Type B pancreatic cell (in vitro differentiated cells): ENCODE data around the gene RTN4IP1. TPM values are rescaled to one million over a fixed set of nuclear protein-coding genes. Genes with fewer than 3 reads are reported as not detected.

Experiments used
- DNase-seq: peaks from one replicate; pipeline ENCODE4 v3.0.0; 2021; ENCODE audit warnings: mixed read lengths; ENCODE audit not compliant: unreplicated experiment; ENCODE audit errors: extremely low spot score
- H3K27ac Mint-ChIP-seq: 2 replicates; pipeline ENCODE4 v1.8.0; 2021; ENCODE audit warnings: mild to moderate bottlenecking, mixed read lengths
- H3K27me3 Mint-ChIP-seq: 2 replicates; pipeline ENCODE4 v1.8.0; 2021; ENCODE audit warnings: mixed read lengths
- H3K36me3 Mint-ChIP-seq: 2 replicates; pipeline ENCODE4 v1.8.0; 2021; ENCODE audit warnings: mixed read lengths
- H3K4me1 Mint-ChIP-seq: one replicate; pipeline ENCODE4 v1.8.0; 2021; ENCODE audit warnings: mixed read lengths; ENCODE audit not compliant: unreplicated experiment
- H3K4me3 Mint-ChIP-seq: 2 replicates; pipeline ENCODE4 v1.8.0; 2021; ENCODE audit warnings: mild to moderate bottlenecking, mixed read lengths
- H3K9me3 Mint-ChIP-seq: 2 replicates; pipeline ENCODE4 v1.8.0; 2021; ENCODE audit warnings: mixed read lengths
- total RNA-seq: library from RNA; stranded (reverse); gene quantifications from 2 replicates; pipeline ENCODE4 v1.2.1, GENCODE V29; 2021; ENCODE audit warnings: low replicate concordance
- TF ChIP-seq, protein P1 (sequence below): fragments of 200-600 bp; sonication (generic); conservative IDR thresholded peaks from 2 replicates; pipeline ENCODE4 v1.5.0; 2021; ENCODE audit warnings: antibody characterized with exemption, mild to moderate bottlenecking

Gene RTN4IP1
- total RNA-seq, 1 donor from 2014 or later, result 8.6 TPM

DNA sequence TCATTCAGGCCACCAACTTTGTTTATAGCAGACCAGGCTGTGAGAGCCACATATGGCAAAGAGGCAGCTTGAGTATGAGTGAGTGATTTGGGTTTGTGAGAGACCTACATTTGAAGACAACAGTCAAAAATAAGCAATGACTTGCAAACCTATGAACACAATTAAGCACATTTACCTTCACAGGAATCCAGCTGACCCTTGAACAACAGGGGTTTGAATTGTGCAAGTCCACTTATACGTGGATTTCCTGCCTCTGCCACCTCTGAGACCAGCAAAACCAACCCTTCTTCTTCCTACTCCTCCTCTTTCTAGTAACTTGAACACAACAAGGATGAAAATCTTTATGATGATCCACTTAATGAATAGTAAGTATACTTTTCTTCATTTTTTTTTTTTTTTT is 10.1 kb downstream of the RTN4IP1 start:
- Mint-ChIP-seq H3K4me3 (no peak overlapping the region), H3K27me3 (no peaks in the 10 kb centered on the region), H3K36me3 (peaks cover 29% of the 10 kb centered on the region), H3K4me1 (peaks cover 9% of the 10 kb centered on the region), H3K27ac (no peak overlapping the region), H3K9me3 (peaks cover 8% of the 10 kb centered on the region)
- DNase-seq, result no peak
- TF ChIP-seq, protein P1, sequence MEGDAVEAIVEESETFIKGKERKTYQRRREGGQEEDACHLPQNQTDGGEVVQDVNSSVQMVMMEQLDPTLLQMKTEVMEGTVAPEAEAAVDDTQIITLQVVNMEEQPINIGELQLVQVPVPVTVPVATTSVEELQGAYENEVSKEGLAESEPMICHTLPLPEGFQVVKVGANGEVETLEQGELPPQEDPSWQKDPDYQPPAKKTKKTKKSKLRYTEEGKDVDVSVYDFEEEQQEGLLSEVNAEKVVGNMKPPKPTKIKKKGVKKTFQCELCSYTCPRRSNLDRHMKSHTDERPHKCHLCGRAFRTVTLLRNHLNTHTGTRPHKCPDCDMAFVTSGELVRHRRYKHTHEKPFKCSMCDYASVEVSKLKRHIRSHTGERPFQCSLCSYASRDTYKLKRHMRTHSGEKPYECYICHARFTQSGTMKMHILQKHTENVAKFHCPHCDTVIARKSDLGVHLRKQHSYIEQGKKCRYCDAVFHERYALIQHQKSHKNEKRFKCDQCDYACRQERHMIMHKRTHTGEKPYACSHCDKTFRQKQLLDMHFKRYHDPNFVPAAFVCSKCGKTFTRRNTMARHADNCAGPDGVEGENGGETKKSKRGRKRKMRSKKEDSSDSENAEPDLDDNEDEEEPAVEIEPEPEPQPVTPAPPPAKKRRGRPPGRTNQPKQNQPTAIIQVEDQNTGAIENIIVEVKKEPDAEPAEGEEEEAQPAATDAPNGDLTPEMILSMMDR, result no peak

DNA sequence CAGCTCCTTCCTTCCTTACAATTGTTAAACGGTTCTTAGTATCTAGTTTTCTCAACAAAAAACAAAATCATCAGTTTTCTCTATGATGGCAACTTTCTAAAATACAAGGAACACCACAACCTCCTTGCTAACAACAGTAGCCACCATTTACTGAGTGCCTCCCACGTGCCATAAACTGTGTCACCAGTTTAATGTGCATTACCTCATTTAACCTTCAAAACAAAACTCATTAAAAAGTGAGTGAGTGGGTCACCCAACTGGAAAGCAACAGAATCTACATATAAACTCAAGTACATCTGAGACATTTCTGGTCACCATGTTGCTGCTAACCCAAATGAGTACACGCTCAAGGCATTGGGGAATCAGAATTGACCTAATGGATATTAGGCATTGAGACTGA is 11.0 kb downstream of the RTN4IP1 start:
- Mint-ChIP-seq H3K9me3 (peaks cover 8% of the 10 kb centered on the region), H3K4me1 (peaks cover 9% of the 10 kb centered on the region), H3K27ac (no peak overlapping the region), H3K27me3 (no peaks in the 10 kb centered on the region), H3K36me3 (peaks cover 37% of the 10 kb centered on the region), H3K4me3 (no peak overlapping the region)
- DNase-seq, result no peak
- TF ChIP-seq, protein P1, result no peak

DNA sequence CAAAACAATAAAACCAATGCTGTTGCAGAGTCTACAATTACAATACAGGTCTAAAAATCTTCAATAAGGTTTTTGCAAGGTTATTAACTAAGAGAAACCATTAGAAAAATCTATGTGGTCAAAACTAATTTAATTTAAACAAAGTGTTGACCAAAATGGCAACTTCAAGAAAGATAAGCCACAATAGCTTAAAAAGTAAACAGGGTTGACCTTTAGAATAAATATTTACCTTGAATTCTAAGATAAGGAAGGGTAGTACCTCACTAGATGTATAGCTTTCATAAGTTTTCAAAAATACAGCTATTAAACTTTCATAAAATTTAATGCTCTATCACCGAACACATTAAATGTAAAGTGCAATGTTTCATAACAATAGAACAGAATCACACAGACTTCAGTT is 11.4 kb downstream of the RTN4IP1 start:
- peaks cover 8% of the 10 kb centered on the region for H3K9me3 Mint-ChIP-seq
- peaks cover 37% of the 10 kb centered on the region for H3K36me3 Mint-ChIP-seq
- no peak overlapping the region for H3K4me3 Mint-ChIP-seq
- peaks cover 9% of the 10 kb centered on the region for H3K4me1 Mint-ChIP-seq
- H3K27ac Mint-ChIP-seq, result no peak overlapping the region
- TF ChIP-seq, protein P1, result no peak
- DNase-seq, result no peak
- H3K27me3 Mint-ChIP-seq, result no peaks in the 10 kb centered on the region

DNA sequence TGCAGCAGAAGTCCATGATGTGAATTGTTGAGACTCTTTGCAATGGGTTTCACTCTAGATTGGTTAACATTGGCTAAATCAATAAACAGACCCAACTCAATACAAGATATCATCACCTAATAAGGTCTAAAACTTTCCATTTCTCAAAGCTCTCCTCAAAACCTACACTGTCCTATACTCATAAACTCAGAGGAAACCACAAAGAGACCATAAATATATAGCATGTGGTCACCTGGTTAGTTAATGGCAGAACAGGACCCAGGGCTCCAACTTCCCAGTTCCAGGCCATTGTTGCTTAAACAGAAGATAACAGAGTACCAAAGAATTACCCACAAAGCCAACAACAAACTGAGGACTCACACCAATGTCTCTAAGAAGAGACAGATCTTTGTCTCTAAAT is 12.0 kb downstream of the RTN4IP1 start:
- H3K27ac Mint-ChIP-seq, result no peak overlapping the region
- TF ChIP-seq, protein P1, result no peak
- peaks cover 35% of the 10 kb centered on the region for H3K36me3 Mint-ChIP-seq
- H3K9me3 Mint-ChIP-seq, result peaks cover 3% of the 10 kb centered on the region
- H3K4me3 Mint-ChIP-seq, result no peak overlapping the region
- DNase-seq, result no peak
- peaks cover 9% of the 10 kb centered on the region for H3K4me1 Mint-ChIP-seq
- no peaks in the 10 kb centered on the region for H3K27me3 Mint-ChIP-seq

DNA sequence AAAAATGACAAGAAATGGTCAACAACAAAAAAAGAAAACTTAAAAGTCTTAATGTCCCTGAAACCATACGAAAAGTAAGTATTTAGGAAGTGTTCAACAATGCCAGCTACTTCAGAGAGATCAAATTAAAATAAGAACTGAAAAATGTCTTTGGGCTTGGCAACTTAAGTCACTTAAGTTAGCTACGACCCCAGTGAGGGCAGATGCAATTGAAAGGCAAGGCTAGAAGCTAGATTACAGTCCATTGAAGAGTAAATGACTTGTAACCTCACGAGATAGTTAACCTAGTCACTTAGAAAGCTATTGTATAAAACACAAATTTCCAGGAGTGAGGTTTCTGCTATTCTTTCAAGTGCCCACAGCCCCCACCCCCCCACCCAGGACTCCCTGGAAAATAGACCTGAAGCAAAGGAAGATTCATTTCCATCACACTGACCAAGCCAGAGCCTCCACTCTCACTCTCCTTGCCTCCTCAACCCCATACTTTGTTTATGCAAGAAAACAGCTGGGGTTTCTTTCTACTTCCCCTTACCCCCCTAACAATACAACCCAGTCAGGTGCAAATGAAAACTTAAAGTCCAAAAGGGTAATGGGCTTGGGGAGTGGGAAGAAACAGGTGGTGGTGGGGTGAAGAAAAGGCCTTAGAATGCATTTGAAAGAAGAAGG is 14.6 kb downstream of the RTN4IP1 start:
- H3K4me3 Mint-ChIP-seq, result no peak overlapping the region
- TF ChIP-seq, protein P1, result no peak
- no peak for DNase-seq
- H3K9me3 Mint-ChIP-seq, result no peaks in the 10 kb centered on the region
- no peaks in the 10 kb centered on the region for H3K27me3 Mint-ChIP-seq
- peaks cover 25% of the 10 kb centered on the region for H3K36me3 Mint-ChIP-seq
- no peak overlapping the region for H3K27ac Mint-ChIP-seq
- H3K4me1 Mint-ChIP-seq, result no peaks in the 10 kb centered on the region

DNA sequence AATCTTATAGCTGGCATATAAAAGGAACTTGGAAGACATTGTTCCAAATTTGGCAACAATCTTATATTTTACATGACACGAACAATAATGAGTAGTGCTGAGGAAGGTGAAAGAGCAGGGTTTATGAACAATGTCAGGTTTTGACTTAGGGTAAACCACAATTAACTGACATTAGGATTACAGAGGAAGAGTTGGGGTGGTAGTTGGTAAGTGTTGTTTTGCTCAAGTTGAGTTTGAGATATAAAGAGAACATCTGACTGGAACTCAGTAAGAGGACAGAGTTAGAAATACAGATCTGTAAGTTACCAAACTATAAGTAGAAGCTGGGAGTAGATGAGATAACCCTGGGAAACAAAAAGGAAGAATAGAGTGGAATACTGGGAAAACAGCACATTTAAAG is 15.1 kb downstream of the RTN4IP1 start:
- Mint-ChIP-seq H3K9me3 (no peaks in the 10 kb centered on the region), H3K27ac (no peak overlapping the region), H3K4me3 (no peak overlapping the region), H3K4me1 (no peaks in the 10 kb centered on the region), H3K27me3 (no peaks in the 10 kb centered on the region), H3K36me3 (peaks cover 24% of the 10 kb centered on the region)
- TF ChIP-seq, protein P1, result no peak
- DNase-seq, result no peak
